Tibial nerve (tissue), 4 donors: ENCODE data around the gene BANK1.

ENCODE experiments used
- CTCF ChIP-seq, 5 experiments: fragments of 200-600 bp in 3 of 5; fragments of 450-650 bp in 2 of 5; sonication (generic) in 3 of 5; IDR thresholded peaks; one replicate each; pipeline ENCODE4 v1.5.1; 2016 to 2019; ENCODE audit warnings: antibody characterized with exemption in 5 of 5, mild to moderate bottlenecking in 3 of 5, moderate library complexity in 2 of 5
- EP300 ChIP-seq, 2 donors: sonication (generic); formaldehyde crosslinking; IDR thresholded peaks; one replicate each; pipeline ENCODE4 v1.6.1; 2017; ENCODE audit warnings: antibody characterized with exemption in 2 of 2, mild to moderate bottlenecking in 1 of 2
- POLR2A ChIP-seq, 2 donors: fragments of 450-650 bp; IDR thresholded peaks; one replicate each; pipeline ENCODE4 v1.6.1; 2017; ENCODE audit warnings: antibody characterized with exemption in 2 of 2, mild to moderate bottlenecking in 2 of 2, moderate library complexity in 2 of 2

- TF ChIP-seq CTCF (IDR thresholded peaks at IDR 0.05) (no peak), POLR2A (IDR thresholded peaks at IDR 0.05) (no peak), EP300 (IDR thresholded peaks at IDR 0.05) (no peak)
Measured at GRCh38 chr4:101911616-101912015, 121.1 kb downstream of the BANK1 start.
